ENCODE data around the gene CSRP1. TPM values are rescaled to one million over a fixed set of nuclear protein-coding genes. Genes with fewer than 3 reads are reported as not detected.

Gene CSRP1
- total RNA-seq, 2 donors from 2014 or later: 2,051 to 3,060 TPM

- no peaks in the 10 kb centered on the region for H3K36me3 ChIP-seq
- TF ChIP-seq CTCF (IDR thresholded peaks at IDR 0.05): no peak
- peak overlapping the region; percentile 94 for H3K4me3 ChIP-seq
- no peaks in the 10 kb centered on the region for H3K9me3 ChIP-seq
- no peaks in the 10 kb centered on the region for H3K27me3 ChIP-seq (replicated peaks; ENCODE audit: insufficient read depth)
- no peak for DNase-seq (ENCODE audit: low spot score)
- ATAC-seq (ENCODE audit: insufficient number of reproducible peaks, low FRiP score, low read depth): no peak
- H3K27ac ChIP-seq: peak overlapping the region; percentile 94 to 96
- peaks cover 19 to 49% of the 10 kb centered on the region in 2 donors for H3K4me1 ChIP-seq (ENCODE audit: control insufficient read depth in 1 of 2, low read depth in 2 of 2)
Measured at GRCh38 chr1:201506092-201506491, 831 bp downstream of the CSRP1 start.

- no peaks in the 10 kb centered on the region for H3K36me3 ChIP-seq
- H3K27me3 ChIP-seq (replicated peaks; ENCODE audit: insufficient read depth): no peaks in the 10 kb centered on the region
- no peak for DNase-seq (ENCODE audit: low spot score)
- no peaks in the 10 kb centered on the region for H3K9me3 ChIP-seq
- H3K4me3 ChIP-seq: peak overlapping the region; percentile 94
- peak overlapping the region; percentile 94 to 96 for H3K27ac ChIP-seq
- no peak for ATAC-seq (ENCODE audit: insufficient number of reproducible peaks, low FRiP score, low read depth)
- H3K4me1 ChIP-seq (ENCODE audit: control insufficient read depth in 1 of 2, low read depth in 2 of 2): peaks cover 22 to 55% of the 10 kb centered on the region in 2 donors
- TF ChIP-seq CTCF (IDR thresholded peaks at IDR 0.05): no peak
Measured at GRCh38 chr1:201505503-201505890, 1.4 kb downstream of the CSRP1 start.

GRCh38 chr1:201504799-201505502 lies 2.0 kb downstream of the CSRP1 start:
- TF ChIP-seq CTCF (IDR thresholded peaks at IDR 0.05): no peak
- H3K4me1 ChIP-seq (ENCODE audit: control insufficient read depth in 1 of 2, low read depth in 2 of 2): peaks cover 25 to 61% of the 10 kb centered on the region in 2 donors
- H3K36me3 ChIP-seq: no peaks in the 10 kb centered on the region
- peak overlapping the region; percentile 94 for H3K4me3 ChIP-seq
- no peaks in the 10 kb centered on the region for H3K9me3 ChIP-seq
- no peak for DNase-seq (ENCODE audit: low spot score)
- no peaks in the 10 kb centered on the region for H3K27me3 ChIP-seq (replicated peaks; ENCODE audit: insufficient read depth)
- no peak for ATAC-seq (ENCODE audit: insufficient number of reproducible peaks, low FRiP score, low read depth)
- peak overlapping the region; percentile 94 to 96 for H3K27ac ChIP-seq

- peaks cover 32 to 68% of the 10 kb centered on the region in 2 donors for H3K4me1 ChIP-seq (ENCODE audit: control insufficient read depth in 1 of 2, low read depth in 2 of 2)
- H3K36me3 ChIP-seq: peaks cover under 1% of the 10 kb centered on the region
- H3K27ac ChIP-seq: peak overlapping the region; percentile 94 to 96
- no peak for TF ChIP-seq CTCF (IDR thresholded peaks at IDR 0.05)
- peak overlapping the region; percentile 94 for H3K4me3 ChIP-seq
- no peak for ATAC-seq (ENCODE audit: insufficient number of reproducible peaks, low FRiP score, low read depth)
- H3K27me3 ChIP-seq (replicated peaks; ENCODE audit: insufficient read depth): no peaks in the 10 kb centered on the region
- no peaks in the 10 kb centered on the region for H3K9me3 ChIP-seq
- no peak for DNase-seq (ENCODE audit: low spot score)
Measured at GRCh38 chr1:201504179-201504631, 2.7 kb downstream of the CSRP1 start.

- Histone ChIP-seq H3K27ac (peak overlapping the region; percentile 94 to 96), H3K27me3 (replicated peaks; ENCODE audit: insufficient read depth) (no peaks in the 10 kb centered on the region), H3K4me3 (peak overlapping the region; percentile 94), H3K9me3 (no peaks in the 10 kb centered on the region), H3K36me3 (peaks cover 5% of the 10 kb centered on the region), H3K4me1 (ENCODE audit: control insufficient read depth in 1 of 2, low read depth in 2 of 2) (peaks cover 38 to 74% of the 10 kb centered on the region in 2 donors)
- DNase-seq (ENCODE audit: low spot score) (peak; percentile 62), ATAC-seq (ENCODE audit: insufficient number of reproducible peaks, low FRiP score, low read depth) (peak; percentile 60)
- TF ChIP-seq CTCF (IDR thresholded peaks at IDR 0.05): no peak
Measured at GRCh38 chr1:201503397-201504176, 3.3 kb downstream of the CSRP1 start.

All from thoracic aorta (tissue), 2 donors.